Loucy (cell line): Measurements from ENCODE around the gene IGFN1.

Experiments used
- CTCF ChIP-seq: fragments of 200-600 bp; sonication (generic); conservative IDR thresholded peaks from 2 replicates; pipeline ENCODE4 v1.5.1; 2014; ENCODE audit warnings: mild to moderate bottlenecking, antibody characterized with exemption, low read length
- EZH2phosphoT487 ChIP-seq: fragments of 200-600 bp; IDR thresholded peaks from 2 replicates; pipeline ENCODE4 v1.6.1; 2018; ENCODE audit warnings: antibody characterized with exemption, mild to moderate bottlenecking, moderate library complexity, borderline replicate concordance

- TF ChIP-seq CTCF, result no peak
- no peak for TF ChIP-seq EZH2phosphoT487
These were observed 36.9 kb upstream of the IGFN1 start for GRCh38 chr1:201153474-201154388.
